ENCODE results near the gene FHIT.

Gene FHIT

GRCh38 chr3:60746695-60747416, 504.4 kb downstream of the FHIT start:
- in situ Hi-C loops (cut with HindIII; ENCODE audit: low sequenced_read_pairs) = no loop called here
- no peak for TF ChIP-seq CTCF (IDR thresholded peaks at IDR 0.05; ENCODE audit: low read depth, low read length, missing control alignments)
- no peak for DNase-seq (ENCODE audit: low read depth)
- H3K4me3 ChIP-seq (ENCODE audit: low read depth, low read length) = no peak overlapping the region

GRCh38 chr3:60746043-60746638, 505.1 kb downstream of the FHIT start:
- DNase-seq (ENCODE audit: low read depth) = no peak
- in situ Hi-C loops (cut with HindIII; ENCODE audit: low sequenced_read_pairs) = no loop called here
- TF ChIP-seq CTCF (IDR thresholded peaks at IDR 0.05; ENCODE audit: low read depth, low read length, missing control alignments) = no peak
- no peak overlapping the region for H3K4me3 ChIP-seq (ENCODE audit: low read depth, low read length)

- H3K4me3 ChIP-seq (ENCODE audit: low read depth, low read length) = no peak overlapping the region
- peak; percentile 34 for TF ChIP-seq CTCF (IDR thresholded peaks at IDR 0.05; ENCODE audit: low read depth, low read length, missing control alignments)
- in situ Hi-C loops (cut with HindIII; ENCODE audit: low sequenced_read_pairs) = no loop called here
- no peak for DNase-seq (ENCODE audit: low read depth)
These were observed 507.6 kb downstream of the FHIT start for GRCh38 chr3:60743631-60744164.

GRCh38 chr3:60742606-60743145, 508.6 kb downstream of the FHIT start:
- no peak for DNase-seq (ENCODE audit: low read depth)
- in situ Hi-C loops (cut with HindIII; ENCODE audit: low sequenced_read_pairs) = no loop called here
- H3K4me3 ChIP-seq (ENCODE audit: low read depth, low read length) = no peak overlapping the region
- TF ChIP-seq CTCF (IDR thresholded peaks at IDR 0.05; ENCODE audit: low read depth, low read length, missing control alignments) = peak; percentile 57

- no peak for DNase-seq (ENCODE audit: low read depth)
- no peak for TF ChIP-seq CTCF (IDR thresholded peaks at IDR 0.05; ENCODE audit: low read depth, low read length, missing control alignments)
- no peak overlapping the region for H3K4me3 ChIP-seq (ENCODE audit: low read depth, low read length)
- in situ Hi-C loops (cut with HindIII; ENCODE audit: low sequenced_read_pairs) = no loop called here
These were observed 513.4 kb downstream of the FHIT start for GRCh38 chr3:60737633-60738399.

GRCh38 chr3:60730371-60730770, 520.9 kb downstream of the FHIT start:
- in situ Hi-C loops (cut with HindIII; ENCODE audit: low sequenced_read_pairs) = no loop called here
- H3K4me3 ChIP-seq (ENCODE audit: low read depth, low read length) = no peak overlapping the region

More at GRCh38 chr3:60730371-60730770, 520.9 kb downstream of the FHIT start:
- no peak for DNase-seq (ENCODE audit: low read depth)
- no peak for TF ChIP-seq CTCF (IDR thresholded peaks at IDR 0.05; ENCODE audit: low read depth, low read length, missing control alignments)

Measured in astrocyte of the cerebellum (primary cell).